Measurements from ENCODE around the gene TRERF1. TPM values are rescaled to one million over a fixed set of nuclear protein-coding genes. Genes with fewer than 3 reads are reported as not detected.

Gene TRERF1
- total RNA-seq, 1 experiment from 2014 or later: 0.39 TPM

DNA sequence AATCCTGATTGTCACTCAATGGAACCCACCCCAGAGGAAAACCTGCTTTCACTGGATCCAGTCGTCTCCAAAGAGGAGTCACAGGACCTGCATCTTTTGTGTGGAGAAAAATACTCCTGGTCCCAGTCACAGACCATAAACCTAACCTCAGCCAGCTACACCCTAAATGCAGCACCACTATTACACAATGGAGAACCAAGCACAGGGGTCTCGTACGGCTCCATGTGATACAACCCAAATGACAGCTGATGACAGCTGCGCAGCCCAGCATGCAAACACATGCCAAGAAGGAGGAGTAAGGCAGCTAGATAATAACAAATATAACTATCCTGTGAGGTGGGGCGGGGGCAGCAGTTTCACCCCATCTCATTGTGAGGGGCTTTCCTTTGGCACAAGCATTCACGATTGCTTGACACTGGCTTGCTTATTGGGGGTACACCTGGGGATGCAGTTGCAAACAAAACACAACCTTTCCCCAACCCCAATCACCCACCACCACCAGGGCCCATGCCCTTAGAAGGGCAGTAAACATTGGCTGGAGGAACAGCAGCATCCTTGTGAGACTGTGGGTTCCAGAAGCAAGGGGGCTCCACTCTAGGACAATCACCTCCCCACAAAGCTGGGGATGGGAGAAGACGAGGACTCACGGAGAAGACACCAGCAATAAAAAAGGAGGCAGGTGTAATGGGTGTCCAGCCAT is 51.5 kb downstream of the TRERF1 start:
- Histone ChIP-seq H3K4me3 (ENCODE audit: low read depth, low read length) (no peak overlapping the region), H3K27me3 (replicated peaks; ENCODE audit: control insufficient read depth, insufficient read depth, low read length) (no peaks in the 10 kb centered on the region), H3K4me1 (peaks cover 7% of the 10 kb centered on the region; the same call in 1 of the 2 replicates), H3K9me3 (no peaks in the 10 kb centered on the region), H3K36me3 (ENCODE audit: control insufficient read depth, insufficient read depth, low read length) (no peaks in the 10 kb centered on the region)
- Mint-ChIP-seq H3K4me3 (ENCODE audit: unreplicated experiment) (no peak overlapping the region), H3K4me1 (ENCODE audit: low read depth, unreplicated experiment) (peaks cover 8% of the 10 kb centered on the region), H3K27me3 (ENCODE audit: insufficient read depth, unreplicated experiment) (no peaks in the 10 kb centered on the region), H3K27ac (ENCODE audit: unreplicated experiment) (no peak overlapping the region), H3K36me3 (ENCODE audit: insufficient read depth, unreplicated experiment) (no peaks in the 10 kb centered on the region), H3K9me3 (ENCODE audit: unreplicated experiment) (no peaks in the 10 kb centered on the region)
- intact Hi-C loops (cut with micrococcal nuclease; ENCODE audit: unreplicated experiment): no loop called here
- CTCF ChIA-PET: no interaction called here
- no peak for DNase-seq
- POLR2A ChIA-PET: no interaction called here
- TF ChIP-seq, protein P1, sequence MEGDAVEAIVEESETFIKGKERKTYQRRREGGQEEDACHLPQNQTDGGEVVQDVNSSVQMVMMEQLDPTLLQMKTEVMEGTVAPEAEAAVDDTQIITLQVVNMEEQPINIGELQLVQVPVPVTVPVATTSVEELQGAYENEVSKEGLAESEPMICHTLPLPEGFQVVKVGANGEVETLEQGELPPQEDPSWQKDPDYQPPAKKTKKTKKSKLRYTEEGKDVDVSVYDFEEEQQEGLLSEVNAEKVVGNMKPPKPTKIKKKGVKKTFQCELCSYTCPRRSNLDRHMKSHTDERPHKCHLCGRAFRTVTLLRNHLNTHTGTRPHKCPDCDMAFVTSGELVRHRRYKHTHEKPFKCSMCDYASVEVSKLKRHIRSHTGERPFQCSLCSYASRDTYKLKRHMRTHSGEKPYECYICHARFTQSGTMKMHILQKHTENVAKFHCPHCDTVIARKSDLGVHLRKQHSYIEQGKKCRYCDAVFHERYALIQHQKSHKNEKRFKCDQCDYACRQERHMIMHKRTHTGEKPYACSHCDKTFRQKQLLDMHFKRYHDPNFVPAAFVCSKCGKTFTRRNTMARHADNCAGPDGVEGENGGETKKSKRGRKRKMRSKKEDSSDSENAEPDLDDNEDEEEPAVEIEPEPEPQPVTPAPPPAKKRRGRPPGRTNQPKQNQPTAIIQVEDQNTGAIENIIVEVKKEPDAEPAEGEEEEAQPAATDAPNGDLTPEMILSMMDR (IDR thresholded peaks at IDR 0.05; ENCODE audit: insufficient read depth in 1 of 2, low read depth in 1 of 2, low read length in 1 of 2, severe bottlenecking in 1 of 2, unreplicated experiment in 1 of 2): no peak
- no TSS peak for BruUV-seq (replicated peaks)

DNA sequence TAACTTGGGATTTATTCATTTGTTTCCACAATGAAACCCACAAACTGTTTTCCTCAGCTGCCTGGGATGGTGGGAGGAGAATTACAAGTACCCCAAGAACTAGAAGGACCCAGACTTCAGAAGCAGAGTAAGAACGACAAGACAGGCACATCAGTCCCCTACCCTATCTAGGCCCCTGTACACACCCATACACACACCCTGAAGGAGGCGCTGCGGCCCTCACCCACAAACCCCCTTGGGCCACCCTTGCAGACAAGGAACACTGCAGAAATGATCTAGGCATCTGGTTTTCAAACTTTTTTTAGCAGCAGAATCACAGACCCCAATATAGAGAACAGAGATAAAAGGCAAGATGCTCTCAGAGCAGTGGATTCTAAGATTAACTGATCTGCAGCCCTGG is 55.0 kb downstream of the TRERF1 start:
- Histone ChIP-seq H3K4me3 (ENCODE audit: low read depth, low read length) (no peak overlapping the region), H3K27me3 (replicated peaks; ENCODE audit: control insufficient read depth, insufficient read depth, low read length) (no peaks in the 10 kb centered on the region), H3K36me3 (ENCODE audit: control insufficient read depth, insufficient read depth, low read length) (no peaks in the 10 kb centered on the region), H3K9me3 (no peaks in the 10 kb centered on the region), H3K4me1 (peaks cover 10% of the 10 kb centered on the region)
- Mint-ChIP-seq H3K36me3 (ENCODE audit: insufficient read depth, unreplicated experiment) (no peaks in the 10 kb centered on the region), H3K27ac (ENCODE audit: unreplicated experiment) (no peak overlapping the region), H3K9me3 (ENCODE audit: unreplicated experiment) (no peaks in the 10 kb centered on the region), H3K27me3 (ENCODE audit: insufficient read depth, unreplicated experiment) (no peaks in the 10 kb centered on the region), H3K4me3 (ENCODE audit: unreplicated experiment) (no peak overlapping the region), H3K4me1 (ENCODE audit: low read depth, unreplicated experiment) (peaks cover 13% of the 10 kb centered on the region)
- ChIA-PET POLR2A (no interaction called here), CTCF (no interaction called here)
- intact Hi-C loops (cut with micrococcal nuclease; ENCODE audit: unreplicated experiment): no loop called here
- no peak for DNase-seq
- no TSS peak for BruUV-seq (replicated peaks)
- TF ChIP-seq, protein P1 (IDR thresholded peaks at IDR 0.05; ENCODE audit: insufficient read depth in 1 of 2, low read depth in 1 of 2, low read length in 1 of 2, severe bottlenecking in 1 of 2, unreplicated experiment in 1 of 2): no peak

DNA sequence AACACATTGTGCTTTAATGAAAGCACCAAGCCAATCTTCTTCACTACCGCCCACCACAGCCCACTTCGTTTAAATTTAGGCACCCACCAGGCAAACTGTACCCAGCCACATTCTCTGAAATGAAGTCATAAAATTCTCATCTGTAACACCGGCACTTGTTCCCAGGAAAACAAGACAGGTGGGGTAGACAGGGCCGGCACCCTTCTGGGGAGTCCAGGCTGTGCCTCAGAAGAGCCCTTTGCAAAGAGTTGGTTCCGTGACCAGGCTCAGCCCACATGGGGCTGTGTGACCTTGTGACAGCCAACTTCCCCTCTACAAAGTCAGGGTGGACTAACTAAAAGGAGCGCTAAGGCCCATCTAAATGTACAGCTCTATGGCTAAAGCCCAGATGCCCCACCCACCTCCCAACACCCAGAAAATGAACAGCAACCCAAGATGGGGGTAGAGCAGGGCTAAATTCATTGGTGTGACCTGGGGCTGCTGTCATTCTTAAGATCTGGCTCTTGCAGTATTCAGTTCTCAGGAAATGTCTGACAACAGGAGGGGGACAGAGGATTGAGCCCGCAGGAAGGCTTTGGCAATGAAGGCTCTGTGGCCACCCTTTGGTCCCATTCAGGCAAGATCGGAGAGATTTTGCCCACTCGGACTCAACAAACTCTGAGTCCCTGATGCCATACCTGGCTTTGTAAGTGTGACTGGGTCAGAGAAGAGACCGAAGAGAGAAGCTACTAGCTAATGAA is 56.7 kb downstream of the TRERF1 start:
- ChIA-PET POLR2A (no interaction called here), CTCF (no interaction called here)
- no peak for DNase-seq
- TF ChIP-seq, protein P1 (IDR thresholded peaks at IDR 0.05; ENCODE audit: insufficient read depth in 1 of 2, low read depth in 1 of 2, low read length in 1 of 2, severe bottlenecking in 1 of 2, unreplicated experiment in 1 of 2): no peak
- H3K36me3 ChIP-seq (ENCODE audit: control insufficient read depth, insufficient read depth, low read length): no peaks in the 10 kb centered on the region
- intact Hi-C loops (cut with micrococcal nuclease; ENCODE audit: unreplicated experiment): no loop called here
- no peak overlapping the region for H3K4me3 ChIP-seq (ENCODE audit: low read depth, low read length)
- Mint-ChIP-seq H3K4me3 (ENCODE audit: unreplicated experiment) (no peak overlapping the region), H3K27ac (ENCODE audit: unreplicated experiment) (no peak overlapping the region), H3K27me3 (ENCODE audit: insufficient read depth, unreplicated experiment) (no peaks in the 10 kb centered on the region), H3K9me3 (ENCODE audit: unreplicated experiment) (no peaks in the 10 kb centered on the region), H3K36me3 (ENCODE audit: insufficient read depth, unreplicated experiment) (no peaks in the 10 kb centered on the region), H3K4me1 (ENCODE audit: low read depth, unreplicated experiment) (peaks cover 13% of the 10 kb centered on the region)
- no peaks in the 10 kb centered on the region for H3K27me3 ChIP-seq (replicated peaks; ENCODE audit: control insufficient read depth, insufficient read depth, low read length)
- peaks cover 10% of the 10 kb centered on the region for H3K4me1 ChIP-seq
- no TSS peak for BruUV-seq (replicated peaks)
- no peaks in the 10 kb centered on the region for H3K9me3 ChIP-seq

Data from Caco-2 (cell line).